Stomach (tissue), 9 donors: ENCODE results near the gene RNF146. TPM values are rescaled to one million over a fixed set of nuclear protein-coding genes. Genes with fewer than 3 reads are reported as not detected.
"Not testable (repeated sequence)": the region's sequence is repeated elsewhere in the genome, so short reads cannot be mapped to it uniquely, and the experiment has no call there.

Experiments
- DNase-seq, 2 donors: peaks; one replicate each; pipeline versions ENCODE4 v3.0.0 to v3.0.0-alpha.2; 2013 to 2019
- H3K27ac ChIP-seq, 5 donors: fragments of 200-600 bp in 4 of 5; sonication (generic) in 4 of 5; one replicate each; pipeline ENCODE4 v1.5.1; 2013 to 2019; ENCODE audit warnings: mild to moderate bottlenecking in 1 of 5, moderate library complexity in 1 of 5
- H3K27me3 ChIP-seq, 3 donors: fragments of 200-600 bp; sonication (generic); one replicate each; pipeline ENCODE4 v1.5.1; 2017 to 2019; ENCODE audit warnings: mixed run types in 1 of 3
- H3K36me3 ChIP-seq, 4 donors: fragments of 200-600 bp; sonication (generic); 1 replicate in 3 of 4; 2 replicates in 1 of 4; pipeline ENCODE4 v1.5.1; 2016 to 2019
- H3K4me1 ChIP-seq, 4 donors: fragments of 200-600 bp; sonication (generic); one replicate each; pipeline ENCODE4 v1.5.1; 2016 to 2019
- H3K4me3 ChIP-seq, 4 donors: fragments of 200-600 bp; sonication (generic) in 3 of 4; one replicate each; pipeline ENCODE4 v1.5.1; 2016 to 2019; ENCODE audit warnings: mild to moderate bottlenecking in 1 of 4
- H3K9me3 ChIP-seq, 4 donors: fragments of 200-600 bp; sonication (generic); one replicate each; pipeline ENCODE4 v1.5.1; 2016 to 2019
- CTCF ChIP-seq, 7 experiments: fragments of 450-650 bp in 4 of 7; fragments of 200-600 bp in 3 of 7; sonication (generic) in 3 of 7; IDR thresholded peaks; one replicate each; pipeline ENCODE4 v1.5.1; 2016 to 2019; ENCODE audit warnings: antibody characterized with exemption in 7 of 7, control low read depth in 2 of 7, mild to moderate bottlenecking in 1 of 7
- EP300 ChIP-seq: sonication (generic); formaldehyde crosslinking; IDR thresholded peaks from one replicate; pipeline ENCODE4 v1.6.1; 2017; ENCODE audit warnings: antibody characterized with exemption
- POLR2A ChIP-seq, 4 donors: fragments of 450-650 bp; IDR thresholded peaks; one replicate each; pipeline ENCODE4 v1.6.1; 2016; ENCODE audit warnings: antibody characterized with exemption in 4 of 4, control low read depth in 2 of 4, mild to moderate bottlenecking in 1 of 4, moderate library complexity in 1 of 4
- POLR2AphosphoS5 ChIP-seq, 3 donors: sonication (generic); formaldehyde crosslinking; IDR thresholded peaks; one replicate each; pipeline ENCODE4 v1.6.1; 2016; ENCODE audit warnings: antibody characterized with exemption in 3 of 3
- WGBS, 5 donors: extraction: QIAGEN DNeasy Blood & Tissue Kit in 3 of 5; methylation state at CpG; one replicate each; pipeline versions ENCODE4 v1.1.5 to v1.1.7; 2013 to 2018; 5-methylcytosine and 5-hydroxymethylcytosine counted together
- intact Hi-C: fragments of 100-400 bp; cut with DNase I; formaldehyde crosslinking; loops from one replicate; pipeline ENCODE4 v1.15.1; 2023; ENCODE audit warnings: low total_unique reads
- polyA plus RNA-seq, 3 donors: library from polyadenylated mRNA; stranded (reverse); fragments of 200-250 nt; gene quantifications; one replicate each; pipeline ENCODE4 v1.2.3, GENCODE V29; 2013
- total RNA-seq, 5 donors: library from RNA; depleted of rRNA; stranded (reverse); fragments of >200 nt; gene quantifications; one replicate each; pipeline versions ENCODE4 v1.1.0 to v1.2.3, GENCODE V29; 2014 to 2016
- donor health status: healthy with polysubstance abuse.
- donor health status: Bipolar disorder and iron deficiency.
- donor health status: healthy.

RNF146 gene
- total and polyA plus RNA-seq, 8 donors: 14.2 to 101 (median 32.7) TPM

- Histone ChIP-seq H3K4me3 (no peak overlapping the region), H3K27ac (no peak overlapping the region), H3K27me3 (no peaks in the 10 kb centered on the region), H3K9me3 (no peaks in the 10 kb centered on the region), H3K4me1 (no peaks in the 10 kb centered on the region), H3K36me3 (no peaks in the 10 kb centered on the region)
- 37 to 90% (median 61%) methylated on average over 1 of the region's 1 CpG for WGBS, 5 donors
- DNase-seq: no peak
- intact Hi-C loops: no loop called here
- no peak for TF ChIP-seq POLR2AphosphoS5 (IDR thresholded peaks at IDR 0.05)
- no peak for TF ChIP-seq CTCF (IDR thresholded peaks at IDR 0.05)
- no peak for TF ChIP-seq POLR2A (IDR thresholded peaks at IDR 0.05)
- TF ChIP-seq EP300: no peak
Observed at GRCh38 chr6:127222418-127222817, 44.2 kb upstream of the RNF146 start.

- Histone ChIP-seq H3K36me3 (no peaks in the 10 kb centered on the region), H3K27me3 (no peaks in the 10 kb centered on the region), H3K27ac (no peak overlapping the region), H3K4me3 (no peak overlapping the region), H3K4me1 (no peaks in the 10 kb centered on the region), H3K9me3 (peaks cover 0 to 6% (median 3%) of the 10 kb centered on the region in 4 donors)
- WGBS, 5 donors: 63 to 85% (median 73%) methylated on average over 1 of the region's 1 CpG
- intact Hi-C loops: no loop called here
- TF ChIP-seq EP300 (no peak), CTCF (IDR thresholded peaks at IDR 0.05) (no peak), POLR2AphosphoS5 (IDR thresholded peaks at IDR 0.05) (no peak), POLR2A (IDR thresholded peaks at IDR 0.05) (no peak)
- DNase-seq: no peak
Observed at GRCh38 chr6:127225497-127225896, 41.2 kb upstream of the RNF146 start.

GRCh38 chr6:127233819-127234218 lies 32.8 kb upstream of the RNF146 start:
- H3K4me1 ChIP-seq, DNase-seq, intact Hi-C loops, H3K27ac ChIP-seq, H3K36me3 ChIP-seq, H3K4me3 ChIP-seq, H3K27me3 ChIP-seq: not testable (repeated sequence)
- 59 to 83% (median 74%) methylated on average over 3 of the region's 3 CpGs for WGBS, 5 donors
- peaks cover 0 to 21% (median 10%) of the 10 kb centered on the region in 4 donors for H3K9me3 ChIP-seq

- intact Hi-C loops: no loop called here
- Histone ChIP-seq H3K27me3 (peaks cover 0 to 4% (median 0%) of the 10 kb centered on the region in 3 donors), H3K27ac (no peak overlapping the region), H3K9me3 (no peaks in the 10 kb centered on the region), H3K36me3 (no peaks in the 10 kb centered on the region), H3K4me3 (no peak overlapping the region), H3K4me1 (no peaks in the 10 kb centered on the region)
- DNase-seq: no peak
- TF ChIP-seq POLR2A (IDR thresholded peaks at IDR 0.05): no peak
- no peak for TF ChIP-seq CTCF (IDR thresholded peaks at IDR 0.05)
- no peak for TF ChIP-seq POLR2AphosphoS5 (IDR thresholded peaks at IDR 0.05)
- 29 to 60% (median 41%) methylated on average over 1 of the region's 1 CpG for WGBS, 5 donors
Observed at GRCh38 chr6:127243501-127243900, 23.2 kb upstream of the RNF146 start.

- no peak for DNase-seq
- H3K27me3 ChIP-seq: no peaks in the 10 kb centered on the region
- no peak overlapping the region for H3K27ac ChIP-seq
- TF ChIP-seq EP300 (no peak), POLR2A (IDR thresholded peaks at IDR 0.05) (no peak), CTCF (IDR thresholded peaks at IDR 0.05) (no peak), POLR2AphosphoS5 (IDR thresholded peaks at IDR 0.05) (no peak)
- H3K9me3 ChIP-seq: no peaks in the 10 kb centered on the region
- WGBS, 5 donors: 62 to 72% (median 71%) methylated on average over 4 of the region's 4 CpGs
- intact Hi-C loops: no loop called here
- H3K4me3 ChIP-seq: no peak overlapping the region
- no peaks in the 10 kb centered on the region for H3K36me3 ChIP-seq
- no peaks in the 10 kb centered on the region for H3K4me1 ChIP-seq
Observed at GRCh38 chr6:127247114-127248096, 19.3 kb upstream of the RNF146 start.
